GM12865 (cell line): ENCODE data around the gene PPP1R36.

Experiments
- DNase-seq: peaks from one replicate; pipeline ENCODE4 v3.0.0; 2010; ENCODE audit warnings: low read depth
- H3K4me3 ChIP-seq: 2 replicates; pipeline ENCODE4 v1.5.1; 2011; ENCODE audit warnings: mild to moderate bottlenecking, low read depth, low read length, control low read depth
- TF ChIP-seq, protein P1 (sequence below): IDR thresholded peaks from 2 replicates; pipeline ENCODE4 v1.5.1; 2011; ENCODE audit warnings: low read length, control low read depth, low read depth, inconsistent platforms; ENCODE audit not compliant: insufficient read depth; ENCODE audit errors: missing control alignments

PPP1R36 gene

DNA sequence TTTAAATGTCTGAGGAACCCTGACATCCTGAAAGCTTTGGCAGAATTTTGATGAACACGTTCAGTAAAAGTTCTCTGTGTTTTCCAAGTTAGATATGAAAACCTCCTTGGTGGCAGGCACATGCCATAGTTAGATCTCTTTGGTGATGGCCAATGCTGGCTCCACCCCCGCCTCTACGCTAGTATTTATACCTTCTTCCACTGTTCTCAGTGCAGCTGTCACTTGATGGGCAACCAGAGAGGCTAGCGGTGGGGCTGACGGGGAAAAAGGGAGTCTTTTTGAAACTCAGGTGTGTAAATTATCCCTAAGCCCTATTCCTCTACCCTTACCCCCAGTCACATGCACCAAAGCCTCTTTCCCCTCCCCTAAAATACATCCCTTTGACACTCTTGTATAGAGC, 32.1 kb downstream of the PPP1R36 start:
- no peak for DNase-seq
- no peak overlapping the region for H3K4me3 ChIP-seq
- TF ChIP-seq, protein P1, sequence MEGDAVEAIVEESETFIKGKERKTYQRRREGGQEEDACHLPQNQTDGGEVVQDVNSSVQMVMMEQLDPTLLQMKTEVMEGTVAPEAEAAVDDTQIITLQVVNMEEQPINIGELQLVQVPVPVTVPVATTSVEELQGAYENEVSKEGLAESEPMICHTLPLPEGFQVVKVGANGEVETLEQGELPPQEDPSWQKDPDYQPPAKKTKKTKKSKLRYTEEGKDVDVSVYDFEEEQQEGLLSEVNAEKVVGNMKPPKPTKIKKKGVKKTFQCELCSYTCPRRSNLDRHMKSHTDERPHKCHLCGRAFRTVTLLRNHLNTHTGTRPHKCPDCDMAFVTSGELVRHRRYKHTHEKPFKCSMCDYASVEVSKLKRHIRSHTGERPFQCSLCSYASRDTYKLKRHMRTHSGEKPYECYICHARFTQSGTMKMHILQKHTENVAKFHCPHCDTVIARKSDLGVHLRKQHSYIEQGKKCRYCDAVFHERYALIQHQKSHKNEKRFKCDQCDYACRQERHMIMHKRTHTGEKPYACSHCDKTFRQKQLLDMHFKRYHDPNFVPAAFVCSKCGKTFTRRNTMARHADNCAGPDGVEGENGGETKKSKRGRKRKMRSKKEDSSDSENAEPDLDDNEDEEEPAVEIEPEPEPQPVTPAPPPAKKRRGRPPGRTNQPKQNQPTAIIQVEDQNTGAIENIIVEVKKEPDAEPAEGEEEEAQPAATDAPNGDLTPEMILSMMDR = no peak

DNA sequence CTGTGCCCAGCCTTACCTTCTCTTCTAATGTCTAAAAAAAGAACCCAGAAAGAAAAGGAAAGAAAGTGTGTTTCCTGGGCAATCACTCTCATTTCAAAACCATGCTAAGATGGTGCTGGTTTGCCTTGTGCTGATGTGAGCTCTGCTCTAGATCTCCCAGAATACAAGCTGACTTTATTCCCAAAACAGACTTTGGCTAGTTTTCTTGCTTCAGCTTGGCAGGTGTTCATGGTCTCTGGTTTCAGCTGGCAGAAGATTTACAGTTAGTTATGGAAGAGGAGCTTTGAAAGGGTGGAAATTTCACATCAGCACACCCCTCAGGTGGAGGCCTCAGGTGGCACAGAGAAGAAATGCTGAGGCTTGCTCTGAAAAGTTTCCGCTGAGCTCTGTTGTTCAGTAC, 34.4 kb downstream of the PPP1R36 start:
- TF ChIP-seq, protein P1 = no peak
- DNase-seq = no peak
- H3K4me3 ChIP-seq = no peak overlapping the region

DNA sequence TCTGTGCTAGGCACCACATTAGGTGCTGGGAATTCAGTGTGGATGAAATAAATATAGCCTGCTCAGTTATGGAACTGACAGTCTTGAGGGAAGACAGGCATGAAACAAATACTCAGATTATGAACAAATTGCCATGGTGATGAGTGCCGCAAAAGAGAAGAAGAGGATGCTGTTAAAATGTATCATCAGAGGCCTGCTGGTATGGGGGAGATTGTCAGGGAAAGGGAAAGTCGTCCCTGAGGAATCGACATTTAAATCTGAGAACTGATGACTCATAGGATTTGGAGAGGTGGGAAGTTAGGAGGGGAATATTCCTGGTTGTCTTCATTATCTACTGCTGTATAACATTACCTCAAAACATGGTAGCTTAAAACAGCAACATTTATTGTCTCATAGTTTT, 42.0 kb downstream of the PPP1R36 start:
- no peak overlapping the region for H3K4me3 ChIP-seq
- no peak for DNase-seq
- TF ChIP-seq, protein P1 = no peak

DNA sequence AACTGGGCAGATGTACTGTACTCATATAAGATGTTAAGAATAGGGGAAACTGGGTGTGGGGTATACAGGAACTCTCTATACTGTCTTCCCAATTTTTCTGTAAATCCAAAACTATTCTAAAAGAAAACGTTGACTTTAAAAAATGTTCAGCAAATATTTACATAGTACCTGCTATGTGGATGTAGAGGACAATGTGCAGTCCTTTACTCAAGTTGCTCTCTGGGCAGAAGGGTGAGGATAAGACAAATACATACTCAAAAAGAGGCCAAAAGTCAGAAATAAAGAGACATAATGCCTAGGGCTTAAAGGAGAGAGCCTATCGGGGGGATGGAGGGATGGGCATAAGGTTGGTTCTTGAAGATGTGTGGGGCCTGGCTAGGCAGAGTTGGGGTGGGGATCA, 44.7 kb downstream of the PPP1R36 start:
- no peak overlapping the region for H3K4me3 ChIP-seq
- TF ChIP-seq, protein P1 = no peak
- no peak for DNase-seq

DNA sequence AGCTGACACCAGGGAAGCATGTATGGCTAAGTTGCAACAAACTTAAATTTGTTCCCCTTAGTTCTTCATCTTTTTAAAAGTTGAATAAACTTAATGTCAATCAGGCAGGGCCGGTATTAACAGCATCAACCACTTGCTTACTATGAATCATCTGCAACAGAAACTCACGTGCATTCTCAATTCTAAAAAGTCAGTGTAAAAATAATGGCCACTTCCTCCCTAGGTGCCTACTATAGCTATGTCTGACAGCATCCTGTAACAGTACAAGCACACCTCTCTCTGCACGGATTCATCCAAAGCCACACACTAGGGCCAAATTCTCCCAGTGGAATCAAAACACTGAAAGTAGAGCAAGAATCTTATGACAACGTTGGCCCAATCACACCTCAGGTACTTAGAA, 48.6 kb downstream of the PPP1R36 start:
- TF ChIP-seq, protein P1 = no peak
- H3K4me3 ChIP-seq = no peak overlapping the region
- peak; percentile 58 for DNase-seq

DNA sequence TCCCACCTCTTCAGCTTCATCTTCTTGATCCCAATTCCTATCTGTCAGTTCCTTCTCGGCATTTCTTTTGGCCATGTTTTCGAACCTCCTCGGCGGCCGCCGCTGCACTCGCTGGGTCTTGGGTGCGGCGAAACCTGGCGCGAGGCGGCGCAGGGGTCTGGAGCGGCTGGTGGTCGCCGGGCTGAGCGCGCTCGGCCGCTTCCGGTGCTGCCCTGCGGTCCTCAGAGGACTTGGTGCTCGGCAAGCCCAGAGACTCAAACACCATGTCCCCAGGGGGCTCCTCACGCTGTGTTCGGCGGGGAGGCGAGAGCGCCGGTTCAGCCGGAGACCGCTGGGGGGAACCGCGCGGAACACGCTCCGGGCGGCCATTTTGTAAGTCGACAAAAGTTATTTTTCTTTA, 51.8 kb downstream of the PPP1R36 start:
- TF ChIP-seq, protein P1 = no peak
- DNase-seq = no peak
- H3K4me3 ChIP-seq = no peak overlapping the region

DNA sequence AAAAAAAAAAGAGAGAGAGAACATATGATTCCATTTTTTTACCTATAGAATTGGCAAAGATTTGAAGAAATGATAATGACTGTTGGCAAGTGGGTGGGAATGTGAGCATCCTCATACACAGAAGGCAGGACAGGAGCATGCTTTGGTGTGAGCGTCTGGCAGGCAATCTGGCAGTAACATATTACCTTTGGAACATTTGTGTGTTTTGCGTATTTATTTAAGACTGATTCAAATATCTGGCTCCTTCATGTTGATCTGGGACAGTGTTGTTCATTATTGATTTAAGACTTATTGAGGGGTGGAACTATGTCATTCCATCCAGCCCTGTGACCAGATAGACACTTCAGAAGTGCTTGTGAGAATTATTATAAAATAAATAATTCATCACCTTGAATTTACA, 53.1 kb downstream of the PPP1R36 start:
- DNase-seq = no peak
- TF ChIP-seq, protein P1 = no peak
- no peak overlapping the region for H3K4me3 ChIP-seq
